Lung (tissue), 12 donors: Measurements from ENCODE around the gene LMTK2. TPM values are rescaled to one million over a fixed set of nuclear protein-coding genes. Genes with fewer than 3 reads are reported as not detected.

Source experiments
- ATAC-seq: fragments of 200-7000 bp; cut with Tn5 transposase; one replicate; pipeline ENCODE4 v1.9.1; 2020; ENCODE audit warnings: moderate number of reproducible peaks; ENCODE audit not compliant: insufficient read depth, low FRiP score
- DNase-seq, 3 donors: peaks; one replicate each; pipeline ENCODE4 v3.0.0-alpha.2; 2013 to 2017
- H3K27ac ChIP-seq, 2 donors: one replicate each; pipeline ENCODE4 v1.5.1; 2013; ENCODE audit warnings: mild to moderate bottlenecking in 2 of 2, moderate library complexity in 2 of 2, control low read depth in 1 of 2, inconsistent platforms in 1 of 2, low read depth in 1 of 2, low read length in 1 of 2
- H3K27me3 ChIP-seq, 3 donors: one replicate each; pipeline ENCODE4 v1.5.1; 2013; ENCODE audit warnings: low read length in 2 of 3; ENCODE audit not compliant: control insufficient read depth in 3 of 3, insufficient read depth in 3 of 3
- H3K36me3 ChIP-seq, 4 donors: one replicate each; pipeline ENCODE4 v1.5.1; 2013; ENCODE audit warnings: low read length in 4 of 4, mild to moderate bottlenecking in 1 of 4, moderate library complexity in 1 of 4; ENCODE audit not compliant: control insufficient read depth in 4 of 4, insufficient read depth in 4 of 4
- H3K4me1 ChIP-seq, 5 donors: one replicate each; pipeline ENCODE4 v1.5.1; 2013; ENCODE audit warnings: low read length in 5 of 5, mild to moderate bottlenecking in 2 of 5, moderate library complexity in 1 of 5; ENCODE audit not compliant: control insufficient read depth in 5 of 5, insufficient read depth in 5 of 5
- H3K4me3 ChIP-seq: one replicate; pipeline ENCODE4 v1.5.1; 2013; ENCODE audit warnings: mild to moderate bottlenecking, control low read depth, moderate library complexity
- H3K9ac ChIP-seq, 2 donors: one replicate each; pipeline ENCODE4 v1.5.1; 2013; ENCODE audit warnings: low read length in 2 of 2, control low read depth in 1 of 2; ENCODE audit not compliant: insufficient read depth in 1 of 2
- H3K9me3 ChIP-seq, 4 donors: one replicate each; pipeline ENCODE4 v1.5.1; 2013; ENCODE audit warnings: low read length in 3 of 4, mild to moderate bottlenecking in 1 of 4, moderate library complexity in 1 of 4; ENCODE audit not compliant: control insufficient read depth in 4 of 4, insufficient read depth in 3 of 4
- CTCF ChIP-seq: IDR thresholded peaks from 2 replicates; pipeline ENCODE4 v1.5.1; 2012; ENCODE audit warnings: mild to moderate bottlenecking; ENCODE audit errors: control extremely low read depth, extremely low read depth
- WGBS, 2 donors: extraction: QIAGEN DNeasy Blood & Tissue Kit; methylation state at CpG; one replicate each; pipeline ENCODE4 v1.1.7; 2013; 5-methylcytosine and 5-hydroxymethylcytosine counted together
- polyA plus RNA-seq, 2 donors: library from polyadenylated mRNA; stranded (reverse); fragments of 200-250 nt; gene quantifications; one replicate each; pipeline ENCODE4 v1.2.1, GENCODE V29; 2013
- total RNA-seq, 2 donors: library from RNA; depleted of rRNA in 1 of 2; stranded (reverse); fragments of >200 nt in 1 of 2; gene quantifications; one replicate each; pipeline ENCODE4 v1.2.1, GENCODE V29; 2014 to 2021
- donor health status: control.
- donor health status: control.
- donor health status: Bipolar disorder and iron deficiency.
- donor health status: healthy.
- donor health status: DM: yes; HTN: yes; CAD: no.

The LMTK2 gene
- total and polyA plus RNA-seq, 4 donors = 6.6 to 25.8 (median 15.7) TPM

- DNase-seq (no peak), ATAC-seq (no peak)
- Histone ChIP-seq H3K36me3 (peaks cover 10 to 29% (median 21%) of the 10 kb centered on the region in 4 donors), H3K27me3 (no peaks in the 10 kb centered on the region), H3K9ac (no peak overlapping the region), H3K4me3 (no peak overlapping the region), H3K9me3 (peaks cover 0 to 3% (median 0%) of the 10 kb centered on the region in 4 donors), H3K4me1 (no peaks in the 10 kb centered on the region), H3K27ac (no peak overlapping the region)
- 98% methylated on average over 28 of the region's 28 CpGs for WGBS, 2 donors
- no peak for TF ChIP-seq CTCF
Measured at GRCh38 chr7:98194186-98194585, 87.5 kb downstream of the LMTK2 start.

GRCh38 chr7:98194672-98195457 lies 88.2 kb downstream of the LMTK2 start:
- no peak overlapping the region for H3K27ac ChIP-seq
- DNase-seq (no peak), ATAC-seq (no peak)
- H3K9ac ChIP-seq = no peak overlapping the region
- no peak overlapping the region for H3K4me3 ChIP-seq
- H3K9me3 ChIP-seq = no peaks in the 10 kb centered on the region
- peaks cover 4 to 27% (median 19%) of the 10 kb centered on the region in 4 donors for H3K36me3 ChIP-seq
- WGBS, 2 donors = 96 to 97% methylated on average over 8 of the region's 8 CpGs
- no peaks in the 10 kb centered on the region for H3K4me1 ChIP-seq
- TF ChIP-seq CTCF = no peak
- no peaks in the 10 kb centered on the region for H3K27me3 ChIP-seq

GRCh38 chr7:98196706-98197605 lies 90.3 kb downstream of the LMTK2 start:
- H3K4me1 ChIP-seq = no peaks in the 10 kb centered on the region

More at GRCh38 chr7:98196706-98197605, 90.3 kb downstream of the LMTK2 start:
- H3K4me3 ChIP-seq = no peak overlapping the region
- peaks cover 4 to 25% (median 15%) of the 10 kb centered on the region in 4 donors for H3K36me3 ChIP-seq
- H3K9ac ChIP-seq = no peak overlapping the region
- no peaks in the 10 kb centered on the region for H3K9me3 ChIP-seq
- ATAC-seq (no peak), DNase-seq (no peak)
- no peaks in the 10 kb centered on the region for H3K27me3 ChIP-seq
- TF ChIP-seq CTCF = no peak
- WGBS, 2 donors = 73 to 76% methylated on average over 16 of the region's 16 CpGs
- no peak overlapping the region for H3K27ac ChIP-seq
